Right lobe of liver (tissue), 6 donors: ENCODE results near the gene MYOM1. TPM values are rescaled to one million over a fixed set of nuclear protein-coding genes. Genes with fewer than 3 reads are reported as not detected.

Experiments
- ATAC-seq, 4 donors: fragments of 200-7000 bp; cut with Tn5 transposase; one replicate each; pipeline ENCODE4 v1.9.1; 2020; ENCODE audit warnings: mild to moderate bottlenecking in 4 of 4, moderate library complexity in 4 of 4
- DNase-seq, 3 donors: peaks; one replicate each; pipeline ENCODE4 v3.0.0-alpha.2; 2020
- H3K27ac ChIP-seq, 3 donors: fragments of 200-600 bp; one replicate each; pipeline ENCODE4 v1.8.0; 2022
- H3K27me3 ChIP-seq, 2 donors: fragments of 200-600 bp; one replicate each; pipeline ENCODE4 v1.8.0; 2022
- H3K36me3 ChIP-seq, 4 donors: fragments of 200-600 bp; sonication (generic) in 1 of 4; one replicate each; pipeline versions ENCODE4 v1.5.1 to v1.8.0; 2017 to 2022; ENCODE audit warnings: control low read depth in 1 of 4
- H3K4me1 ChIP-seq, 4 donors: fragments of 200-600 bp; sonication (generic) in 1 of 4; one replicate each; pipeline versions ENCODE4 v1.5.1 to v1.8.0; 2017 to 2022; ENCODE audit warnings: control low read depth in 1 of 4
- H3K4me3 ChIP-seq, 3 donors: fragments of 200-600 bp; one replicate each; pipeline ENCODE4 v1.8.0; 2022
- H3K9me3 ChIP-seq, 4 donors: fragments of 200-600 bp; sonication (generic) in 1 of 4; one replicate each; pipeline versions ENCODE4 v1.5.1 to v1.8.0; 2017 to 2022; ENCODE audit warnings: control low read depth in 1 of 4
- CTCF ChIP-seq, 4 donors: fragments of 200-600 bp in 3 of 4; fragments of 450-650 bp in 1 of 4; IDR thresholded peaks; one replicate each; pipeline versions ENCODE4 v1.5.1 to v1.8.0; 2016 to 2022; ENCODE audit warnings: antibody characterized with exemption in 4 of 4, mild to moderate bottlenecking in 2 of 4
- POLR2A ChIP-seq: fragments of 450-650 bp; IDR thresholded peaks from one replicate; pipeline ENCODE4 v1.6.1; 2017; ENCODE audit warnings: antibody characterized with exemption, mild to moderate bottlenecking
- WGBS: methylation state at CpG from one replicate; pipeline ENCODE4 v1.1.6; 2018; ENCODE audit warnings: low coverage, low lambda C conversion rate; ENCODE audit not compliant: insufficient coverage; ENCODE audit errors: missing lambda C conversion rate; 5-methylcytosine and 5-hydroxymethylcytosine counted together
- intact Hi-C, 2 donors: fragments of 100-400 bp; cut with DNase I; formaldehyde crosslinking; loops; one replicate each; pipeline versions ENCODE4 v1.11.2 to v1.14.1; 2022
- total RNA-seq, 6 experiments: library from RNA; depleted of rRNA in 2 of 6; stranded (reverse); fragments of >200 nt in 2 of 6; fragmentation: NEBNext Ultra II Directional in 3 of 6; extraction: Animal tissue kit (Norgen Biotek cat#: 25700) in 3 of 6; gene quantifications; one replicate each; pipeline versions ENCODE4 v1.1.0 to v1.2.4, GENCODE V29; 2016 to 2023
- donor health status: DM: no; HTN: yes; CAD: no.
- donor health status: DM: no; HTN: no; CAD: no.
- donor health status: DM: no; HTN: no; CAD: no.
- donor health status: DM: no; HTN: yes; CAD: no.
- donor health status: DM: no; HTN: yes; CAD: no.

Gene MYOM1
- total RNA-seq, 6 experiments from 2014 or later = 3.1 to 64.5 (median 19.1) TPM

- 78% methylated on average over 9 of the region's 11 CpGs for WGBS
- DNase-seq = no peak
Measured at GRCh38 chr18:3138274-3138975, 81.3 kb downstream of the MYOM1 start.

GRCh38 chr18:3135536-3135935, 84.2 kb downstream of the MYOM1 start:
- intact Hi-C loops = no loop called here
- TF ChIP-seq POLR2A (no peak), CTCF (IDR thresholded peaks at IDR 0.05) (no peak)
- no peak overlapping the region for H3K27ac ChIP-seq

More at GRCh38 chr18:3138274-3138975, 81.3 kb downstream of the MYOM1 start:
- intact Hi-C loops = no loop called here
- TF ChIP-seq CTCF (IDR thresholded peaks at IDR 0.05) (no peak), POLR2A (no peak)
- Histone ChIP-seq H3K9me3 (no peaks in the 10 kb centered on the region), H3K27ac (no peak overlapping the region), H3K4me3 (no peak overlapping the region), H3K4me1 (no peaks in the 10 kb centered on the region), H3K27me3 (no peaks in the 10 kb centered on the region), H3K36me3 (peaks cover 0 to 12% (median 6%) of the 10 kb centered on the region in 4 donors)
- ATAC-seq = no peak

GRCh38 chr18:3132700-3133099, 87.1 kb downstream of the MYOM1 start:
- no peaks in the 10 kb centered on the region for H3K9me3 ChIP-seq
- no peak for TF ChIP-seq POLR2A
- no peak for TF ChIP-seq CTCF (IDR thresholded peaks at IDR 0.05)
- WGBS = 97% methylated on average over 3 of the region's 3 CpGs
- no peak overlapping the region for H3K4me3 ChIP-seq
- DNase-seq (no peak), ATAC-seq (no peak)
- intact Hi-C loops = no loop called here
- H3K27me3 ChIP-seq = no peaks in the 10 kb centered on the region
- H3K4me1 ChIP-seq = no peaks in the 10 kb centered on the region
- H3K27ac ChIP-seq = no peak overlapping the region
- H3K36me3 ChIP-seq = peaks cover 0 to 19% (median 7%) of the 10 kb centered on the region in 4 donors

More at GRCh38 chr18:3135536-3135935, 84.2 kb downstream of the MYOM1 start:
- ATAC-seq (no peak), DNase-seq (no peak)
- no peaks in the 10 kb centered on the region for H3K27me3 ChIP-seq
- 81% methylated on average over 9 of the region's 10 CpGs for WGBS
- H3K9me3 ChIP-seq = no peaks in the 10 kb centered on the region
- no peak overlapping the region for H3K4me3 ChIP-seq
- peaks cover 0 to 13% (median 4%) of the 10 kb centered on the region in 4 donors for H3K36me3 ChIP-seq
- no peaks in the 10 kb centered on the region for H3K4me1 ChIP-seq

GRCh38 chr18:3130344-3130743, 89.4 kb downstream of the MYOM1 start:
- Histone ChIP-seq H3K36me3 (peaks cover 0 to 25% (median 10%) of the 10 kb centered on the region in 4 donors), H3K4me1 (no peaks in the 10 kb centered on the region), H3K9me3 (no peaks in the 10 kb centered on the region), H3K4me3 (no peak overlapping the region), H3K27ac (peak overlapping the region in 1 of 3 donors; percentile 17), H3K27me3 (no peaks in the 10 kb centered on the region)
- DNase-seq = no peak
- WGBS = 22% methylated on average over 2 of the region's 2 CpGs
- ATAC-seq = peak; percentile 35 to 60 (median 52)
- intact Hi-C loops = no loop called here
- TF ChIP-seq POLR2A (no peak), CTCF (IDR thresholded peaks at IDR 0.05) (no peak)
